ENCODE measurements around the gene NEURL4.
"Not testable (repeated sequence)": the region's sequence is repeated elsewhere in the genome, so short reads cannot be mapped to it uniquely, and the experiment has no call there.

The NEURL4 gene

GRCh38 chr17:7328840-7329373 is at the start of gene NEURL4:
Gene NEURL4, minus strand, starts transcription at chr17:7329335. Its CDS starts 23 bp downstream, at chr17:7329312.
- DNase-seq: no peak

- DNase-seq: no peak
Observed at GRCh38 chr17:7374353-7374752, 45.2 kb upstream of the NEURL4 start.

- no peak for DNase-seq
Observed at GRCh38 chr17:7370853-7371252, 41.7 kb upstream of the NEURL4 start.

- no peak for DNase-seq
Observed at GRCh38 chr17:7369825-7370224, 40.7 kb upstream of the NEURL4 start.

GRCh38 chr17:7368599-7368994 is 39.5 kb upstream of the NEURL4 start:
- DNase-seq: not testable (repeated sequence)

GRCh38 chr17:7367918-7368598 is 38.9 kb upstream of the NEURL4 start:
- DNase-seq: no peak

GRCh38 chr17:7367083-7367482 is 37.9 kb upstream of the NEURL4 start:
- DNase-seq: no peak

GRCh38 chr17:7365963-7366362 is 36.8 kb upstream of the NEURL4 start:
- not testable (repeated sequence) for DNase-seq

GRCh38 chr17:7363311-7363710 is 34.2 kb upstream of the NEURL4 start:
- DNase-seq: no peak

GRCh38 chr17:7361906-7362305 is 32.8 kb upstream of the NEURL4 start:
- no peak for DNase-seq

GRCh38 chr17:7357381-7357780 is 28.2 kb upstream of the NEURL4 start:
- no peak for DNase-seq

- DNase-seq: no peak
Observed at GRCh38 chr17:7356756-7357155, 27.6 kb upstream of the NEURL4 start.

- peak; percentile 37 to 82 for DNase-seq
Observed at GRCh38 chr17:7356072-7356549, 27.0 kb upstream of the NEURL4 start.

- no peak for DNase-seq
Observed at GRCh38 chr17:7355573-7355972, 26.4 kb upstream of the NEURL4 start.

- no peak for DNase-seq
Observed at GRCh38 chr17:7355053-7355452, 25.9 kb upstream of the NEURL4 start, which contains the start of gene TMEM95. Gene TMEM95, plus strand, starts transcription at chr17:7355156. Its CDS starts 49 bp downstream, at chr17:7355205.

GRCh38 chr17:7354262-7354843 is 25.2 kb upstream of the NEURL4 start:
- DNase-seq: peak in 1 of 2 experiments; percentile 22

GRCh38 chr17:7352910-7353635 is 23.9 kb upstream of the NEURL4 start:
- no peak for DNase-seq

GRCh38 chr17:7352503-7352889 is 23.4 kb upstream of the NEURL4 start:
- no peak for DNase-seq

GRCh38 chr17:7351665-7352502 is 22.7 kb upstream of the NEURL4 start, which contains the start of gene KCTD11:
Gene KCTD11, plus strand, starts transcription at chr17:7352162.
- peak in 1 of 2 experiments; percentile 76 for DNase-seq

GRCh38 chr17:7348478-7349242 is 19.5 kb upstream of the NEURL4 start:
- no peak for DNase-seq

GRCh38 chr17:7347630-7348477 is 18.7 kb upstream of the NEURL4 start:
- DNase-seq: no peak

All from NCI-H526 (cell line).